HL-60 (cell line): Measurements from ENCODE around the gene SCYL1.

Source experiments
- DNase-seq, 2 experiments: peaks; one replicate each; pipeline ENCODE4 v3.0.0-alpha.2; 2010 to 2020; ENCODE audit warnings: low read depth in 1 of 2, low spot score in 1 of 2
- H3K27ac ChIP-seq: fragments of 250-450 bp; sonication (Bioruptor Pico); replicated peaks from 2 replicates; pipeline ENCODE4 v1.5.1; 2020; ENCODE audit warnings: mild to moderate bottlenecking, moderate library complexity
- H3K27me3 ChIP-seq: fragments of 250-450 bp; sonication (Bioruptor Pico); 2 replicates; pipeline ENCODE4 v1.5.1; 2021; ENCODE audit warnings: mild to moderate bottlenecking, moderate library complexity; ENCODE audit not compliant: insufficient read depth, poor library complexity, severe bottlenecking
- H3K4me3 ChIP-seq: replicated peaks from 2 replicates; pipeline ENCODE4 v1.5.1; 2011; ENCODE audit warnings: mild to moderate bottlenecking, control low read depth, low read length; ENCODE audit not compliant: insufficient read depth
- GABPA ChIP-seq: IDR thresholded peaks from 2 replicates; pipeline ENCODE4 v1.6.1; 2012; ENCODE audit warnings: low read depth
- POLR2AphosphoS5 ChIP-seq: IDR thresholded peaks from 2 replicates; pipeline ENCODE4 v1.6.1; 2012; ENCODE audit warnings: low read depth
- REST ChIP-seq: IDR thresholded peaks from 2 replicates; pipeline ENCODE4 v1.6.1; 2012; ENCODE audit warnings: low read depth; ENCODE audit not compliant: insufficient replicate concordance
- SPI1 ChIP-seq: IDR thresholded peaks from 2 replicates; pipeline ENCODE4 v1.6.1; 2012; ENCODE audit warnings: low read depth, mild to moderate bottlenecking, borderline replicate concordance
- TF ChIP-seq, protein P1 (sequence below): IDR thresholded peaks from one replicate; pipeline ENCODE4 v1.5.1; 2011; ENCODE audit warnings: low read length, control low read depth, inconsistent platforms; ENCODE audit not compliant: insufficient read depth

Gene SCYL1

GRCh38 chr11:65489035-65489705, 35.7 kb upstream of the SCYL1 start:
- no peak overlapping the region for H3K27ac ChIP-seq
- H3K4me3 ChIP-seq: no peak overlapping the region
- no peak for DNase-seq
- no peaks in the 10 kb centered on the region for H3K27me3 ChIP-seq
- TF ChIP-seq POLR2AphosphoS5 (no peak), SPI1 (no peak), GABPA (no peak)

- no peak for DNase-seq
- H3K27ac ChIP-seq: no peak overlapping the region
- H3K4me3 ChIP-seq: no peak overlapping the region
- H3K27me3 ChIP-seq: no peaks in the 10 kb centered on the region
- TF ChIP-seq, protein P1, sequence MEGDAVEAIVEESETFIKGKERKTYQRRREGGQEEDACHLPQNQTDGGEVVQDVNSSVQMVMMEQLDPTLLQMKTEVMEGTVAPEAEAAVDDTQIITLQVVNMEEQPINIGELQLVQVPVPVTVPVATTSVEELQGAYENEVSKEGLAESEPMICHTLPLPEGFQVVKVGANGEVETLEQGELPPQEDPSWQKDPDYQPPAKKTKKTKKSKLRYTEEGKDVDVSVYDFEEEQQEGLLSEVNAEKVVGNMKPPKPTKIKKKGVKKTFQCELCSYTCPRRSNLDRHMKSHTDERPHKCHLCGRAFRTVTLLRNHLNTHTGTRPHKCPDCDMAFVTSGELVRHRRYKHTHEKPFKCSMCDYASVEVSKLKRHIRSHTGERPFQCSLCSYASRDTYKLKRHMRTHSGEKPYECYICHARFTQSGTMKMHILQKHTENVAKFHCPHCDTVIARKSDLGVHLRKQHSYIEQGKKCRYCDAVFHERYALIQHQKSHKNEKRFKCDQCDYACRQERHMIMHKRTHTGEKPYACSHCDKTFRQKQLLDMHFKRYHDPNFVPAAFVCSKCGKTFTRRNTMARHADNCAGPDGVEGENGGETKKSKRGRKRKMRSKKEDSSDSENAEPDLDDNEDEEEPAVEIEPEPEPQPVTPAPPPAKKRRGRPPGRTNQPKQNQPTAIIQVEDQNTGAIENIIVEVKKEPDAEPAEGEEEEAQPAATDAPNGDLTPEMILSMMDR: no peak
- no peak for TF ChIP-seq GABPA
- no peak for TF ChIP-seq SPI1
- TF ChIP-seq REST: no peak
These were observed 35.1 kb upstream of the SCYL1 start for GRCh38 chr11:65489706-65490320.

DNA sequence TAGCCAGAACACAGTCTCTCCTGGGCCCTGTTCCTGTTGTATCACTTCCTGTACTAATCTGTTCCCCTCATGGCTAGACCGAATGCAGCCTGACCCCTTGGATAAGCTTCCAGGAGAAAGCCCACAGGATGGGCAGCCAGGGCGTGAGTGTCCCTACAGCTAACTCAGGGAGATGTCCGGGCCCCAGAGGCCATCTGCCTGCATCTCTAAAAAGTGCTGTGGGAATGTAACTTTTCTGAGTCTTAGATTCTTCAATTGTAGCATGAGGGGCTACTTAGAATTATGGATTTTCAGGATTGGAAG, 33.8 kb upstream of the SCYL1 start:
- Histone ChIP-seq H3K27ac (peak overlapping the region; percentile 79), H3K4me3 (no peak overlapping the region), H3K27me3 (no peaks in the 10 kb centered on the region)
- DNase-seq: no peak
- TF ChIP-seq SPI1 (no peak), GABPA (no peak), REST (no peak), POLR2AphosphoS5 (no peak)
- TF ChIP-seq, protein P1: no peak

DNA sequence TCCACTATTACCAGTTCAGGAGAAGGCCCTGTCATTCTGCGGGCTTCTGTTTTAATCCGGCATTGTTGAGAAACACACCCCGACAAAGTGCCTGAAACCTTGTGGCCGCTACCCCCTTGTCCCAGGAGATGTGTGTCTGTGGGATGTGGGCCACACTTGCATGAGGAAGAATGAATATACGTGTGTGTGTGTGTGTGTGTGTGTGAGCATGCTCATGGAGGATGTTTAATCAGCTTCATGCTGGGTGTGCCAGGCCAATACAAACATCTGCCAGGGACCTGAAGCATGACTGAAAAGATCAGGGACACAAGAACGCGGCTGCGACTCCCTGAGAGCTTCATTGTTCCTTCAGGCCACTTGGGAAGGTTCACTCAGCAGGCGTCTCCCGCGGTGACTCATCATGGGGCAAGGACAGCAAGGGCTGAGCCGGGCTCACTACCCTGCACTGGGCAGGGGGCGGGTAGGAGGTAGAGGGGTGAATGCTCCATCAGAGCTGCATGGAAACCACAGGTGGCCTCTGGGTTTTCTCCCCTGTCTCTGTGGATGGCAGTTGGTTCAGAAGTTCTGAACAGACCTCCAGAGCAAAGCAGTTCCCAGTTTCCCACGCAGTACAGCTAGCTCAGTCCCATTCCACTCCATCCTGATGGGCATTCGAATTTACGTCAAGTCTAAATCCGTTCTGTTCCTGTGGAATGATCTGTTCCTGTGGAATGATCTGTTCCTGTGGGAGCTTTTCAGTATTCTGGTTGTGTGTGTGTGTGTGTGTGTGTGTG, 33.1 kb upstream of the SCYL1 start:
- Histone ChIP-seq H3K27ac (peak overlapping the region; percentile 79), H3K4me3 (no peak overlapping the region), H3K27me3 (no peaks in the 10 kb centered on the region)
- DNase-seq: peak; percentile 67 to 69
- no peak for TF ChIP-seq SPI1
- peak; percentile 36; the same call in 1 of the 2 replicates for TF ChIP-seq POLR2AphosphoS5
